Measurements from ENCODE around the gene NOC3L. TPM values are rescaled to one million over a fixed set of nuclear protein-coding genes. Genes with fewer than 3 reads are reported as not detected.

Gene NOC3L
- total and polyA plus RNA-seq, 10 of the 15 experiments (the other 5 are each of a cell fraction or from before 2014, with no cell fraction given), result 27.8 to 51.4 (median 40.5) TPM

GRCh38 chr10:94362360-94363250, at the start of gene NOC3L (continued):
- 0 out of 2 replicates have a peak, but pooled peaks have one; percentile 7 for TF ChIP-seq HSF1 (IDR thresholded peaks at IDR 0.05; ENCODE audit: low read depth, low read length)
- TF ChIP-seq MYB (IDR thresholded peaks at IDR 0.05; ENCODE audit: borderline replicate concordance, low read depth, low read length), result no peak
- TF ChIP-seq GATAD2B (conservative IDR thresholded peaks at IDR 0.05; ENCODE audit: low read depth), result peak; percentile 63
- TF ChIP-seq CREB1 (IDR thresholded peaks at IDR 0.05; ENCODE audit: low read depth), result peak; percentile 58; the same call in 1 of the 2 replicates
- peak; percentile 34; the same call in 1 of the 2 replicates for TF ChIP-seq EED (IDR thresholded peaks at IDR 0.05; ENCODE audit: low read depth)
- TF ChIP-seq KAT2A (conservative IDR thresholded peaks at IDR 0.05; ENCODE audit: control insufficient read depth, low read depth, low read length), result no peak
- TF ChIP-seq NFYB (IDR thresholded peaks at IDR 0.05; ENCODE audit: insufficient read depth, low read depth, low read length), result no peak
- TF ChIP-seq YY1 (IDR thresholded peaks at IDR 0.05; ENCODE audit: low read depth, low read length), result peak; percentile 70
- peak; percentile 47; the same call in 1 of the 2 replicates for TF ChIP-seq E2F4 (IDR thresholded peaks at IDR 0.05; ENCODE audit: low read depth, low read length)
- TF ChIP-seq SUZ12 (IDR thresholded peaks at IDR 0.05; ENCODE audit: unreplicated experiment), result no peak
- TF ChIP-seq DPF2 (IDR thresholded peaks at IDR 0.05), result peak; percentile 65
- peak; percentile 59; the same call in 1 of the 2 replicates for TF ChIP-seq BACH1 (IDR thresholded peaks at IDR 0.05; ENCODE audit: borderline replicate concordance)
- TF ChIP-seq SPI1 (IDR thresholded peaks at IDR 0.05; ENCODE audit: borderline replicate concordance, insufficient read depth, low read depth, low read length), result 0 out of 2 replicates have a peak, but pooled peaks have one; percentile 23
- TF ChIP-seq ZBTB33 (IDR thresholded peaks at IDR 0.05), result no peak
- TF ChIP-seq HDGF (IDR thresholded peaks at IDR 0.05), result 0 out of 2 replicates have a peak, but pooled peaks have one; percentile 20
- peak; percentile 88 for TF ChIP-seq NBN (IDR thresholded peaks at IDR 0.05)
- TF ChIP-seq MEF2B (IDR thresholded peaks at IDR 0.05; ENCODE audit: partially characterized antibody, poor library complexity, severe bottlenecking), result no peak
- TF ChIP-seq SRF (IDR thresholded peaks at IDR 0.05; ENCODE audit: low read depth in 2 of 2, low read length in 2 of 2), result 0 out of 4 replicates have a peak, but pooled peaks have one; percentile 38 to 41
- no peak for TF ChIP-seq TBL1XR1 (IDR thresholded peaks at IDR 0.05; ENCODE audit: low read depth, low read length)
- no peak for TF ChIP-seq FOXK2 (IDR thresholded peaks at IDR 0.05)
- peak; percentile 90 for TF ChIP-seq KLF5 (IDR thresholded peaks at IDR 0.05; ENCODE audit: partially characterized antibody)
- no peak for TF ChIP-seq ESRRA (IDR thresholded peaks at IDR 0.05; ENCODE audit: low read length)
- TF ChIP-seq CBX5 (IDR thresholded peaks at IDR 0.05; ENCODE audit: low read depth), result peak; percentile 92; the same call in 1 of the 2 replicates
- TF ChIP-seq NFIC (IDR thresholded peaks at IDR 0.05; ENCODE audit: low read depth, low read length), result 0 out of 2 replicates have a peak, but pooled peaks have one; percentile 31

All from GM12878 (cell line).